GM23338 (cell line): ENCODE results near the gene USP30. TPM values are rescaled to one million over a fixed set of nuclear protein-coding genes. Genes with fewer than 3 reads are reported as not detected.

ENCODE experiments used
- ATAC-seq: fragments of 200-7000 bp; cut with Tn5 transposase; 3 replicates; pipeline ENCODE4 v1.9.1; 2020
- DNase-seq: peaks from one replicate; pipeline ENCODE4 v3.0.0-alpha.2; 2015; ENCODE audit warnings: low spot score
- H2AFZ ChIP-seq: fragments of 200-600 bp; sonication (generic); 2 replicates; pipeline ENCODE4 v1.8.0; 2016; ENCODE audit warnings: antibody characterized with exemption, mild to moderate bottlenecking, moderate library complexity
- H3F3A ChIP-seq: fragments of 200-600 bp; sonication (generic); replicated peaks from 2 replicates; pipeline ENCODE4 v1.8.0; 2017; ENCODE audit warnings: antibody characterized with exemption, mixed run types, low read depth
- H3K27ac ChIP-seq: fragments of 200-600 bp; sonication (generic); 2 replicates; pipeline ENCODE4 v1.6.1; 2016; ENCODE audit warnings: low read depth
- H3K27me3 ChIP-seq: fragments of 200-600 bp; sonication (generic); 2 replicates; pipeline ENCODE4 v1.8.0; 2016; ENCODE audit warnings: mild to moderate bottlenecking, mixed run types, moderate library complexity; ENCODE audit not compliant: insufficient read depth
- H3K36me3 ChIP-seq: fragments of 200-600 bp; sonication (generic); 2 replicates; pipeline ENCODE4 v1.8.0; 2016; ENCODE audit warnings: mild to moderate bottlenecking; ENCODE audit not compliant: insufficient read depth
- H3K4me1 ChIP-seq: fragments of 200-600 bp; sonication (generic); 2 replicates; pipeline ENCODE4 v1.8.0; 2016; ENCODE audit warnings: mild to moderate bottlenecking, moderate library complexity; ENCODE audit not compliant: insufficient read depth
- H3K4me2 ChIP-seq: fragments of 200-600 bp; sonication (generic); 2 replicates; pipeline ENCODE4 v1.7.1; 2017; ENCODE audit warnings: mixed run types
- H3K4me3 ChIP-seq: fragments of 200-600 bp; sonication (generic); 2 replicates; pipeline ENCODE4 v1.6.1; 2016; ENCODE audit warnings: mixed run types
- H3K79me2 ChIP-seq: fragments of 200-600 bp; sonication (generic); replicated peaks from 2 replicates; pipeline ENCODE4 v1.8.0; 2017; ENCODE audit warnings: mild to moderate bottlenecking; ENCODE audit not compliant: insufficient read depth
- H3K9me2 ChIP-seq: fragments of 200-600 bp; sonication (generic); 2 replicates; pipeline ENCODE4 v1.8.0; 2017; ENCODE audit not compliant: insufficient read depth
- H4K20me1 ChIP-seq: fragments of 200-600 bp; sonication (generic); replicated peaks from 2 replicates; pipeline ENCODE4 v1.8.0; 2017; ENCODE audit warnings: mild to moderate bottlenecking; ENCODE audit not compliant: insufficient read depth
- H3K27ac Mint-ChIP-seq: 2 replicates; pipeline ENCODE4 v1.8.0; 2020; ENCODE audit warnings: inconsistent platforms, mild to moderate bottlenecking, moderate library complexity, mixed read lengths
- H3K27me3 Mint-ChIP-seq: 3 replicates; pipeline ENCODE4 v1.8.0; 2022; ENCODE audit warnings: low read depth, mild to moderate bottlenecking, moderate library complexity, mixed read lengths, inconsistent platforms; ENCODE audit not compliant: insufficient read depth, poor library complexity
- H3K36me3 Mint-ChIP-seq: 3 replicates; pipeline ENCODE4 v1.8.0; 2021; ENCODE audit warnings: low read depth, mild to moderate bottlenecking, inconsistent platforms, moderate library complexity, mixed read lengths
- H3K4me1 Mint-ChIP-seq: 3 replicates; pipeline ENCODE4 v1.8.0; 2020; ENCODE audit warnings: mild to moderate bottlenecking, inconsistent platforms, mixed read lengths
- H3K4me3 Mint-ChIP-seq: 3 replicates; pipeline ENCODE4 v1.8.0; 2021; ENCODE audit warnings: moderate library complexity, mild to moderate bottlenecking, inconsistent platforms, mixed read lengths
- H3K9me3 Mint-ChIP-seq: 3 replicates; pipeline ENCODE4 v1.8.0; 2020; ENCODE audit warnings: moderate library complexity, mild to moderate bottlenecking, inconsistent platforms, mixed read lengths
- CREB1 ChIP-seq: fragments of 250-450 bp; sonication (Bioruptor Pico); IDR thresholded peaks from 2 replicates; pipeline ENCODE4 v1.5.0; 2020; ENCODE audit warnings: low read depth, mild to moderate bottlenecking, moderate library complexity
- CTCF ChIP-seq, 2 experiments: fragments of 200-600 bp in 1 of 2; sonication (generic) in 1 of 2; conservative IDR thresholded peaks; 2 replicates each; pipeline versions ENCODE4 v1.5.1 to v1.6.1; 2016 to 2017; ENCODE audit warnings: antibody characterized with exemption in 2 of 2, low read depth in 2 of 2, mild to moderate bottlenecking in 2 of 2, moderate library complexity in 1 of 2
- EZH2 ChIP-seq: fragments of 200-600 bp; sonication (generic); IDR thresholded peaks from one replicate; pipeline ENCODE4 v1.8.0; 2017; ENCODE audit warnings: antibody characterized with exemption, mild to moderate bottlenecking, low read depth; ENCODE audit not compliant: unreplicated experiment
- JUNB ChIP-seq: IDR thresholded peaks from one replicate; pipeline ENCODE4 v1.6.1; 2016; ENCODE audit warnings: antibody characterized with exemption; ENCODE audit not compliant: unreplicated experiment
- NANOG ChIP-seq: IDR thresholded peaks from 2 replicates; pipeline ENCODE4 v1.6.1; 2016; ENCODE audit warnings: antibody characterized with exemption, borderline replicate concordance
- STAT1 ChIP-seq: IDR thresholded peaks from one replicate; pipeline ENCODE4 v1.6.1; 2016; ENCODE audit warnings: antibody characterized with exemption; ENCODE audit not compliant: unreplicated experiment
- ZNF114 ChIP-seq: fragments of 250-450 bp; sonication (Bioruptor Pico); IDR thresholded peaks from 2 replicates; pipeline ENCODE4 v1.5.0; 2020; ENCODE audit warnings: mild to moderate bottlenecking, moderate library complexity
- ZNF331 ChIP-seq: fragments of 250-450 bp; sonication (Bioruptor Pico); IDR thresholded peaks from 2 replicates; pipeline ENCODE4 v1.5.0; 2020; ENCODE audit warnings: low read depth, mild to moderate bottlenecking, moderate library complexity
- ZNF462 ChIP-seq: fragments of 250-450 bp; sonication (Bioruptor Pico); IDR thresholded peaks from 2 replicates; pipeline ENCODE4 v1.5.0; 2020; ENCODE audit warnings: mild to moderate bottlenecking, moderate library complexity
- polyA plus RNA-seq: library from polyadenylated mRNA; unstranded; fragments of >200 nt; fragmentation: Nextera tagmentation; extraction: Ambion mirVana; gene quantifications from 2 replicates; pipeline ENCODE4 v1.2.1, GENCODE V29; 2016
- total RNA-seq: library from RNA; depleted of rRNA; stranded (reverse); fragments of >200 nt; shearing (Covaris generic); gene quantifications from 2 replicates; pipeline ENCODE4 v1.2.3, GENCODE V29; 2014

The USP30 gene
- total and polyA plus RNA-seq, 2 experiments from 2014 or later: 2.9 to 6.1 TPM

- H3K27me3 Mint-ChIP-seq: peaks cover 5% of the 10 kb centered on the region
Observed at GRCh38 chr12:109120557-109120956, 68.2 kb downstream of the USP30 start.

GRCh38 chr12:109121346-109121880 lies 69.0 kb downstream of the USP30 start:
- DNase-seq: no peak
- H3K27me3 Mint-ChIP-seq: peaks cover 4% of the 10 kb centered on the region
- no peak overlapping the region for H3K27ac Mint-ChIP-seq
- H3K4me3 Mint-ChIP-seq: no peak overlapping the region
- Histone ChIP-seq H3F3A (no peaks in the 10 kb centered on the region), H3K27ac (no peak overlapping the region), H3K4me3 (no peak overlapping the region), H3K9me2 (no peaks in the 10 kb centered on the region), H4K20me1 (no peaks in the 10 kb centered on the region), H2AFZ (no peak overlapping the region), H3K27me3 (no peaks in the 10 kb centered on the region), H3K4me1 (no peaks in the 10 kb centered on the region), H3K4me2 (no peak overlapping the region), H3K36me3 (no peaks in the 10 kb centered on the region), H3K79me2 (no peaks in the 10 kb centered on the region)
- no peak for ATAC-seq
- H3K4me1 Mint-ChIP-seq: peaks cover 14% of the 10 kb centered on the region
- H3K36me3 Mint-ChIP-seq: no peaks in the 10 kb centered on the region
- no peak for TF ChIP-seq JUNB
- no peak for TF ChIP-seq ZNF114 (CRISPR knock-in tag)
- TF ChIP-seq NANOG: no peak
- TF ChIP-seq CREB1 (CRISPR knock-in tag): no peak
- no peak for TF ChIP-seq CTCF (conservative IDR thresholded peaks at IDR 0.05; ENCODE audit: low read depth in 2 of 2)
- no peak for TF ChIP-seq ZNF462
- no peak for TF ChIP-seq STAT1
- no peak for TF ChIP-seq EZH2
- no peaks in the 10 kb centered on the region for H3K9me3 Mint-ChIP-seq

More at GRCh38 chr12:109120557-109120956, 68.2 kb downstream of the USP30 start:
- Mint-ChIP-seq H3K9me3 (no peaks in the 10 kb centered on the region), H3K27ac (no peak overlapping the region), H3K36me3 (no peaks in the 10 kb centered on the region), H3K4me1 (peaks cover 17% of the 10 kb centered on the region), H3K4me3 (no peak overlapping the region)
- Histone ChIP-seq H2AFZ (no peak overlapping the region), H3K27me3 (no peaks in the 10 kb centered on the region), H3K4me2 (no peak overlapping the region), H3K4me1 (no peaks in the 10 kb centered on the region), H3K4me3 (no peak overlapping the region), H3K9me2 (no peaks in the 10 kb centered on the region), H4K20me1 (no peaks in the 10 kb centered on the region), H3K27ac (no peak overlapping the region), H3K79me2 (no peaks in the 10 kb centered on the region), H3F3A (no peaks in the 10 kb centered on the region), H3K36me3 (no peaks in the 10 kb centered on the region)
- no peak for DNase-seq
- TF ChIP-seq NANOG: no peak
- TF ChIP-seq STAT1: no peak
- no peak for TF ChIP-seq ZNF331 (CRISPR knock-in tag)
- TF ChIP-seq EZH2: no peak
- ATAC-seq: no peak
